HG03354 (cell line): Measurements from ENCODE around the gene IRF9.

Experiments used
- ATAC-seq: cut with Tn5 transposase; IDR thresholded peaks from one replicate; pipeline ENCODE4 v1.9.1; 2021; ENCODE audit warnings: mild to moderate bottlenecking; ENCODE audit not compliant: unreplicated experiment, poor library complexity, severe bottlenecking

IRF9 gene

DNA sequence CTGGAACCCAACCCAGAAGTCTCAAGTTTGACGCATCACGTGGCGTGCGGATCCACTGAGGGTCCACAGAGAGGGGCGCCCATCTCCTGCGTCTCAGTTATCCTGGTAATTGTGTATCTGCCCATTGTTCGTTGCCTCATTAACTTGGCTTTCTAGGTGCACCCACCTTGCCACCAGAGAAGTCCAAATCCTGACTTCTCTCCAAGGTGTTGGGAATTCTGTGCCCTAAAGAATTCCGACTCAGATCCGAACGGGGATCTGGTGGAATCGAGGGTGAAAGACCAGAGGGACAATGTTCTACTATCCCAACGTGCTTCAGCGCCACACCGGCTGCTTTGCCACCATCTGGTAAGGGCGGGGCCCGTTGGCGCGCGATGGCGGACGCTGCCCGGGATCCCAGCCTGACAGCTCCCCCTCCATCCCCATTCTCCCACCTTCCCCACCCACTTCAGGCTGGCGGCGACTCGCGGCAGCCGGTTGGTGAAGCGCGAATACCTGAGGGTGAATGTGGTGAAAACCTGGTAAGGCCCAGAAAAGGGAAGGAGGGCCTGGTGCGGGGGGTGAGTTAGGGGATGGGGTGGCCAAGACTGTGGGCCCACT lies 11.3 kb downstream of the IRF9 start:
- no peak for ATAC-seq

DNA sequence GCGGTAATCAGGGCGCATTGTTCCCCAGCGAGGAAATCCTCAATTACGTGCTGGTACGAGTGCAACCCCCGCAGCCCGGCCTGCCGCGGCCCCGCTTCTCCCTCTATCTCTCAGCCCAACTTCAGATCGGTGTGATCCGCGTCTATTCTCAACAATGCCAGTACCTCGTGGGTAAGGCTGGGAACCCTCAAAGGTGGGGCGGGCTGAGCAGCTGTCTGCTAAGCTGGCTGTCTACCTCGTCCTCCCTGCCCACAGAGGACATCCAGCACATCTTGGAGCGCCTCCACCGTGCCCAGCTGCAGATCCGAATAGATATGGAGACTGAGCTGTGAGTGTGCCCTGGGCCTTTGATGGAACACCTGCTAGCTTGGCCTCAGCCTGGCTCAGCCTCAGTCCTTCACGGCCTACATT lies 11.8 kb downstream of the IRF9 start:
- ATAC-seq = no peak

DNA sequence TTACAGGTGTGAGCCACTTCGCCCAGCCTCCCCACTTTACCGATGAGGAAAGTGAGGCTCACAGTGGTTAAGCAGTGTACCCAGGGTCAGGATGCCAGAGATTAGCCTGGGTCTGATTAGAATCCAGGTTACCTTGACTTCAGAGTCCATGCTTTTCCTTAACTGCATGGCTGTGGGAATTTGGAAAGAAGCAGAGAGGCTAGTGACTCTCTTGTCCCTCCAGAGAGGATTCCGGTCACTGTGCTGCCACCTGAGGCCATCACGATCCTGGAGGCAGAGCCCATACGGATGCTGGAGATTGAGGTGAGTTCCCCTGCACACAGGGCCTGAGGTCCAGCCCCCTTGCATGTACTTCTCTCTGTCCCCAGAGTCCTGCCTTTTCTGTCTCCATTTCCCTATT lies 15.5 kb downstream of the IRF9 start:
- no peak for ATAC-seq

DNA sequence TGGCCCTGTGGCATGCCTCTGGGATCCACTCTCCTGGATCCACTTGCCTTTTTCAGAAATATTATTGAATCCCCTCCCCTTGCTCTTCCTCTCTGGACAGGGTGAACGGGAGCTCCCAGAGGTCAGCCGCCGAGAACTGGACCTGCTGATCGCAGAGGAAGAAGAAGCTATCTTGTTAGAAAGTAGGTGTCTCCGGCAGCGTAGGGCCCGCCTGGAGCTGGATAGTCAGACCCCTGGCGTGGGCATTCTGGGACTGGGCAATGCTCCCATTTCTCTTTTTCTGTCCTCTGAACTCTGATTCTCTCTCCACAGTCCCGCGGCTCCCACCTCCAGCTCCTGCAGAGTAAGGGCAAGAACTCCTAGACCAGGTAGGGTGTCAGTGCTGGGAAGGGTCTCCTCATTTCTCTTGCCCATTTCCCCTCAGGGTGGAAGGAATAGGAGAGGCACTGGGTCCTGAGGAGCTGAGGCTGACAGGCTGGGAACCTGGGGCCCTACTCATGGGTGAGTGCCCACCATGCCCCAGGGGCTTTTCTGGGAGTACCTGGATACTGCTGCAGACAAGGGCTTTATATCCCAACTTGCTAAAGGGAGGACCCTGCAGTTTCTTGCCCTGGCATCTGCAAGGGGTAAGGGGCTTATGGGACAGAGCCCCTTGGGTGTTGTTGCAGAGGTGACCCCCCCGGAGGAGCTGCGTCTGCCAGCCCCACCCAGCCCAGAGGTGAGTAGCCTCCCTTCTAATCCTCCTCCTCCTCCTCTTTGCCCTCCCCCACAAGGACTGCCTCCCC lies 16.2 kb downstream of the IRF9 start:
- ATAC-seq = no peak

DNA sequence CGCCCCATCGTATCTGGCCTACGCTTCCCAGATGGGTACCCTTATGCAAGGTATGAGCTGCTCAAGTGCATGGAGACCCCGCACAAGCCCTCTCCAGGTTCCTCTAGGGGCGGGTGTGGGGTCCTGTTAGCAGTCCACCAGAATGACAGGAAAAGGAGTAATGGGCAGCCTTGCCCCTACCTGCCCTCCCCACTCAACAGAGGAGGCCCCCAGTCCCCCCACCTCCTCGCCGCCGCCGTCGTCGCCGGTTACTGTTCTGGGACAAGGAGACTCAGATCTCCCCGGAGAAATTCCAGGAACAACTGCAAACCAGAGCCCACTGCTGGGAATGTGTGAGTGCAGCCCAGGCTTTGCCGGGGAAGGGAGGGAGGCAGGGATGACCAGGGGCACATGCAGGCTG lies 16.8 kb downstream of the IRF9 start:
- no peak for ATAC-seq

DNA sequence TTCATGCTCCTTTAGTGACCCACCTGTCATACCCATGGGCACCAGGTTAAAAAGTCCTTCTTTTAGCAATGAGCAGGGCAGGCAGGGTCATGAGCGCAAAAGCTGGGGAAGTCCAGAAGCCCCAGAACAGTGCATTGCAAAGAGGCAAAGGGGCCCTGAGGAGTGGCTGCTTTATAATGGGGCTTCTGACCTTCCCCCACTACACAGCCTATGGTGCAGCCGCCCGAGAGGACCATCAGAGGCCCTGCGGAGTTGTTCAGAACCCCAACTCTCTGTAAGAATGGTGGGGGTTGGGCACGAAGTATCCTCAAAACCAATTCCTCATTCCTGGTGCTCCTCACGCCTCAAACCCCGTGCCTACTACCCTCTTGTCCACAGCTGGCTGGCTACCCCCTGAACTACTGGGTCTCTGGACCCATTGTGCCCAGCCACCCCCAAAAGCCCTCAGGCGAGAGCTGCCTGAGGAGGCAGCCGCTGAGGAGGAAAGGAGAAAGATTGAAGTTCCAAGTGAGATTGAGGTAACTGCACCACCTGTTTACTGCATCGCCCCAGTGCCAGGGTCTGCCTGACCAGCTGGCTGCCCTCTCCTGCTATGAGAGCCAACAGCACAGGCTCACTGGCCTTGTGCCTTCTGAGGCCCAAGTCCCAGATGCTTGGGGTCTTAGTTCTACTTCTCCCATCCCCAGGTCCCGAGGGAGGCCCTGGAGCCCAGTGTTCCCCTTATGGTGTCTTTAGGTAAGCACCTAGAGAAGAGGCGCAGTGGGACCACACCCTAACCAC lies 17.5 kb downstream of the IRF9 start:
- no peak for ATAC-seq

DNA sequence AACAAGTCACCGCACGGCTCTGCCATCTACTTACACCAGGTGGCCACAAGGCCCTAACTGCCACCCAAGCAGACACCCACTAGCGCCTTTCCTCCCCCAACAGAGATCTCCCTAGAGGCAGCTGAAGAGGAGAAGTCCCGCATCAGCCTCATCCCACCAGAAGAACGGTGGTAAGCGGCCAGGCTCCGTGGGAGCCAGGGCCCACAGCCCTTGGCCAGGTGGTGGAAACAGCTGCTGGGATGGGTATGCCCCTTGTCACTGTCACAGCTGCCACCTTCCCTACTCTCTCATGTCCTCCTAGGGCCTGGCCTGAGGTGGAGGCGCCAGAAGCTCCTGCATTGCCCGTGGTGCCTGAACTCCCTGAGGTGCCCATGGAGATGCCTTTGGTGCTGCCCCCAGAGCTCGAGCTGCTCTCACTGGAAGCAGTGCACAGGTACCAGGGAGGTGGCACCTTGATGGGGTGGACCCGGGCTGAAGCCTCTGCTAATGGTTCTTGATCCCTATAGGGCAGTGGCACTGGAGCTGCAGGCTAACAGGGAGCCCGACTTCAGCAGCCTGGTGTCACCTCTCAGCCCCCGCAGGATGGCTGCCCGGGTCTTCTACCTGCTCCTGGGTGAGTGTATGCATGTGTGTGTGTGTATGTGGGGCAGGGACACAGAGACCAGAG lies 18.4 kb downstream of the IRF9 start:
- no peak for ATAC-seq

DNA sequence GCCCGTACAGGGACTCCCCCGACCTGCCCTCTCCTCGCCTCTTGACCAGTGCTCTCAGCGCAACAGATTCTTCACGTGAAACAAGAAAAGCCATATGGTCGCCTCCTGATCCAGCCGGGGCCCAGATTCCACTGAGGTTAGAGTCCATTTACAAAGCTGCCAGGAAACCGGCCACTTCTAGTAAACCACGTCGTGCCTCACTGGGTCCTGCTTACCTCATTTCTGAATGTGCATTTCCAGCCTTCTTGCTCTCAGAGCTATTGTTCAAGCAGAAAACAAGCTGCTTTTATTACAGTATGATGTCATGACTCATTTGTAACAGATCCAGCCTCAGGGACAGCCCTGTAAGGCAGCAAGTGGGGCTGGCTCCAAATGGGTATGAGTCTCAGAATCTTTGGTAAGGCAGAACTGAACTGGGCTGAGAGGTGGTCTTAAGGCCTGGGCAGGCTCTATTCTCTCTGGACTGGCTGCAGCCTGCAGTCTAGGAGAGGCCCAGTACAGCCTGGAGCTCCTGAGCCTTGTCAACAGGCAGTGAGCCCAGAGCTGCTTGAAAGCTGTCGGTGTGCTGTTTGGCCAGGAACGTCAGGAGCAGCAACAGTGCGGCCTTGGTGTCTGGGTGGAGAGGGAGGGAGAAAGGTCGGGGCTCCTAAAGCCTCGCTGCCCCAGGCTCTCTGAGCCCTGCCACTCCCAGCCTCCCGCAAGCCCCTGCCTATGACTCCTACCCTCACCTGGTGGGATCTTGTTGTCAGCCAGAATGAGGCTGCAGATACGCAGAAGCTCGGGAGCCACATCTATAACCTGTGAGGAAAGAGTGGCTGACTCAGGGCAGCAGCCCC lies 19.1 kb downstream of the IRF9 start:
- ATAC-seq = no peak

DNA sequence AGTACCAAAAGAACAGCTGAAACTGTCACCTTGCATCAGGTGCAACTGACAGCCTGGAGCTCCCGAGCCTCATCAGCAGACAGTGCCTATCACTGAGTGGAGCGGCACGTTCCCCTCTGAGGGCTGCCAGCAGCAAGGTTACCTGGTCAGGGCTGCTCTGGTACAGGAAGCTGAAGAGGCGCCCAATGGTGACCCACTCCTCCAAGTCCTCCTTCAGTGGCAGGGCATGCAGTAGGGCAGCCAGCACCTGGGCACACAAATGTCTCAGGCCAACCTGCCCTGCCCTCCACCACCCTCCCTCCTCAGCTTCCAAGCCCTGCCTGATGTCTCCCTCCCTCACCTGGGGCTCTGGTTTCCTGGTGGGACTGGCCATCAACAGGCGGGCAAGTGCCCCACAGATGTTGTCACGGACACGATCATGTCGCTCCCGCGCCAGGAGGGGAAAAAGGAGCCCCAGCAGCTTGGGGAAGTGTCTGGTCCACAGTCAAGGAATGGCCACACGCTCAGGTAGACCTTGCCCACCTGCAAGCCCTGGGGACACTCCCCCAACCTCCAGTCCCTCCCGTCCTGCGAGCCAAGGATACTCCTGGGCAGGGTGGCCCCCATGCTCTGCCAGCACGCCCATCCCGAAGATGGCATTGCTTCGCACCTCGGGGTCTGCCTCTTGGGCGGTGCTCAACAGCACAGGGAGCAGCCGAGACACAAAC lies 20.5 kb downstream of the IRF9 start:
- no peak for ATAC-seq

DNA sequence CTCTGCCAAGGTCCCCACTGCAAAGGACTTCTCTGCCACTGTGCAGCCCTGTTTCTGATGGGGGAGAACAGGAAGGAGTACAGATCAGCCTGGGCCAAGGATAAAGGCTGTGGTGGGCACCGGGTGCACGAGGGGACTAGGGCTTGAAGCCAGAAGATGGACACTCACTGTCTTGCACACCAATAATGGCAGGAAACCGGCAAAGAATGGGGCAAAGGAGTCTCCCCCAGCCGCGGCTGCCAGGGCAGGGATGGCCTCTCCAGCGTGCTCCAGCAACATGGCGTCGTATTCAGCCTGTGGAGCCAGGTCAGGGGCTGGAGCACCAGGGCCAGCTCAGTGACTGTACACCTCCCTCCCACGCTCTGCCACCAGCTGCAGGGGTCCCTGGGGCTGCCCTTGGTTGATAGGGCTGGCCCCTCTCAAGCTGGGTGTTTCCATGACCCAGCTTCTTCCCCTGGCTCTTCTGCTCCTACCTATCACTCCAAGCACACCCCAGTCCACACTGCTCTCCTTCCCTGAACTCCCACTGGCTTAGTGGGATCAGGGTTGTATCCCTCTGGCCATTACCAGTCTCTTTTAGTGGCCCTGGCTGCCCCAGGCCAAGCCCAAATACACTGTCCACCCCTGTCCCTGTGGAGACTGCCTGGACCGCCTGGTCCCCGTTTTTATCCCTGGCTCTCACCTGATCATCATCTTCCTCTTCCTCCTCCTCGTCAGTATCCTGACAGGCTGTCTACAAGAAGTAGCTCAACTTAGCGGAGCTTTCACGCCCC lies 21.2 kb downstream of the IRF9 start:
- ATAC-seq = no peak

DNA sequence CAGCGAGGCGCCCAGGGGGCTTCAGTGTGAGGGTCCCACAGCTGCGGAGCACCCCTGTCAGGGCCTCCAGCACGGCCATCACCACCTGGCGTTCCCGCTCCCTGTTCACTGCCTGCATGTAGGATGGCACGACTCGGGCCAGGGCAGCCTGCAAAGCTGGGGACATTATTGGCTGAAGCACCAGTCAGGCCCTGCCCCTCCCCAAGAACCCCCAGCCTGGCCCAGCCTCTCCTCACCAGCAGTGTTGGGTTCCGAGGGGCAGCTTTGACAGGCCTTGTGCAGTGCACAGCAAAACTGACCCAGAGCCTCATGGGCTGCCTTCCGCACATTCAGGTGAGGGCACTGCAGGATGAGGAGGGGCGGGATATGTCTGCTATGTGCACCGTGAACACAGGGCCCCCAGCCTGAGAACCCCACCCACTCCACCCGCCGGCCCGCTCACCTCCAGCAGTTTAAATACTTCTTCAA lies 22.0 kb downstream of the IRF9 start:
- ATAC-seq = no peak

DNA sequence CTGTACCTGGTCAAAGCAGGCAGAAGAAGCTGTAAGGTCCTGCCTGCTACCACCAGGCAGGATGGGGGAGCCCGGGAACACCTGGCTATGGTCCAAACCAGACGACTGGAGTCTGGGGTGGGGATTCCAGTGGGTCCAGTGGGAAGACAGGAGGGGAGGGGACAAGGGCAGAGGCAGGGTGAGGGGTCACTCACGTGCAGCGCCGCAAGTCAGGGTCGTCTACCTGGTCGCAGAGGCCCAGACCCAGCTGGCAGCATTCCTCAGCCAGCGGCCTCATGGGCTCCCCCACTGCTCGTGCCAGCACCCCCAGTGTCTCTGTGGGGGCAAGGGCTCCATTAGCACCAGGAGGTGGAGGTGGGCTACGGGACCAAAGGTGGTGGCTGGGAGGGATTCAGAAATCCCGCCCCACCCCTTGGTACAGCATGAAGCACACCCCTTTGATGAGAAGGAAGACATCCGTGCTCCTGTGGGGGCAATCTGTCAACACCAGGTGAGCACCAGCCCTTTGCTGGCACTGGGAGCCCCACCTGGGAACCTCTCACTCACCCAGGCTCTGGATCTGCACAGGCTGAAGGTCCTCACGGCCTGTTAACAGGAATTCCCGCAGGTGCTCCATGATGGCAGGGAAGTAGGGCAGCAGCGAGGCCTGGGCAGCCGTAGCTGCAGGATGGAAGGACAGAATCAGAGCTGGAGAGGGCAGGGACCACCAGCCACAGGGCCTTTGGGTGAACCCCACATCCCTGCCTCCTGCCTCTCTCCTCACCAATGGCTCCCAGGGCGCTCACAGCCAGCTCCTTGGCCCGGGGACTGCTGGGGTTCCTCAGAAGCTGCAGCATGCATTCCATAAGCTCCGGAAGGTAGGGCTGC lies 23.3 kb downstream of the IRF9 start:
- ATAC-seq = no peak

DNA sequence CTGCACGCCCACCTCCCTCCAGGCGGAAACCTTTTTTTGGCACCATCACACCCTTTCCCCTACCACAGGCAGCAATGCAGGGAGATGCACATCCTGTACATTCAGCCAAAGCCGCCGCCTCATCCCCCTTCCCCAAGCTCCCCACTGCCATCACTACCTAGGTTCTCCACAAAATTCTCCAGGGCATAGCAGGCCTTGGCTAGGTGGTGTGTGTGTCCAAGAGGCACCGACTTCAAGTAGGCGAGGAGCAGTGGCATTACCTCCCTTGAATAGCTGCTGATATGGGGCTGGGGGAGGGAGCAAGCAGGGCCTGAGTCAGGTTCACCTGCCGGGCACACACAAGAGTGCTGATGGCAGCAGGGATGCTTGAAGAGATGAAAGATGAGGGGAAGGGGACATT lies 24.0 kb downstream of the IRF9 start:
- ATAC-seq = no peak

DNA sequence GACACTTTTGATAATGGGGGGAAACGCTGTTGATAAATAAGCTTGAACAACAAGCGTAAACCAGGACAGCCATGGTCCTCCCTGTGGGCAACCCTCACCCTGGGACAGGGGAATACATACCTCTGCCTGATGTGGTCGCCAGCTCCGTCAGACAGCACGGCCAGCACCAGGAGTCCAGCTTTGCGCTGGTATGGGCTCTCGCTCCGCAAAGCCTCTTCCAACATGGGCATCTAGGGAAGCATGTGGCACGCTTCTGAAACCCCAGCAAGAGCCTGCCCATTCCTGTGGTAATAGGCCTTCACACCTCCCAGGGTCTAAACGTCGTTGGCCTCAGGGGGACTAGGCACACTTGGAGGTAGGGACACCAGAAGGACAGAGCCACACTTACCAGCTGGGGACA lies 24.7 kb downstream of the IRF9 start:
- ATAC-seq = no peak

DNA sequence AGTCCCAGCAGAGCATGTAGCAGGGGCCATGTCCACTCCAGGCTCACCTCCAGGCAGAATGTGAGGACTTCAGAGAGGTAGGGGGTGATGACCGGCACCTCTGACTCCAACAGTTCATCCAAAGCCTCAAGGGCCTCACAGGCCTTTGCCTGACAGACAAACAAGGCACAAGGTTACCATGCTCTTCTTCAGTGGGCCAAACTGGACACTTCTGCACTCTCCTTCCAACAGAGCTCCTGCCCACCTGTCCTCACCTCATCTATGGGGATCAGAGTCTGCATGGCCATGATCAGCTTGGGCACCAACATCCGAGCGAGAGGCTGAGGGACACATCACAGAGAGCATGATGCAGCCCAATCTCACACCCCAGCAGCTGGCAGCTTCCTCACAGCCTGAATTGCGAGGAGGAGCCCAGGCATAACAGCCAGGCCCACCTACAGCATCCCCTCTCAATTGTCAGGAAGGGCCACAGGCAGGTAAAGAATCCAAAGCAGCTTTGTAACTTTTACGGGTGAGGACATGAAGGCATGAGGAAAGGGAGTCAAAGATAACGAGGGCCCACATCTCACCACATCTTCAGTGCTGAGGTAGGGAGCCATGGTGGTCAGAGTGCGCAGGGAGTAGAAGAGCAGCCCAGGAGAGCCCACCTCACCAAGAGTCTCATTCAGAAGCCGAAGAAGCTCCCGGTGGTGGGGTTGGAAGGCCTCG lies 25.9 kb downstream of the IRF9 start:
- no peak for ATAC-seq

DNA sequence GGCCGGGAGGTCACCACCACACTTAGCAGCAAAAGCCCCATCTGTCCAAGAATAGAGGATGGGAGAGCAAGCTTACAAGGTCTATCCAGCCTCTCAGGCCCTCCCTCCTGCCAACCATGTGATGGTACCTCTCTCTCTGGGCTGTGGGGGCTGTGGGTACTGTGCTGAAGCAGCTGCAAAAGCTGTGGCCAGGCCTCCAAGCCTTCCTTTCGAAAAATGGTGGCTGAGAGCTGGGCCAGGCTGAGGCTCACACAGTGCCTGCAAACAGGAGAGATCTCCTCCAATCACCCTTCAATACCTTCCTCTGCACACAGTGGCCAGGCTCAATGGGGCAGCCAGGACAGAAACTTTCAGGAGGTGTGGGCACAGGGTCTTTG lies 26.5 kb downstream of the IRF9 start:
- ATAC-seq = no peak
